Measurements from ENCODE around the gene USP6NL.
A peak's percentile ranks its signal among the peaks of the same experiment; 100 is the strongest.

USP6NL gene

DNA sequence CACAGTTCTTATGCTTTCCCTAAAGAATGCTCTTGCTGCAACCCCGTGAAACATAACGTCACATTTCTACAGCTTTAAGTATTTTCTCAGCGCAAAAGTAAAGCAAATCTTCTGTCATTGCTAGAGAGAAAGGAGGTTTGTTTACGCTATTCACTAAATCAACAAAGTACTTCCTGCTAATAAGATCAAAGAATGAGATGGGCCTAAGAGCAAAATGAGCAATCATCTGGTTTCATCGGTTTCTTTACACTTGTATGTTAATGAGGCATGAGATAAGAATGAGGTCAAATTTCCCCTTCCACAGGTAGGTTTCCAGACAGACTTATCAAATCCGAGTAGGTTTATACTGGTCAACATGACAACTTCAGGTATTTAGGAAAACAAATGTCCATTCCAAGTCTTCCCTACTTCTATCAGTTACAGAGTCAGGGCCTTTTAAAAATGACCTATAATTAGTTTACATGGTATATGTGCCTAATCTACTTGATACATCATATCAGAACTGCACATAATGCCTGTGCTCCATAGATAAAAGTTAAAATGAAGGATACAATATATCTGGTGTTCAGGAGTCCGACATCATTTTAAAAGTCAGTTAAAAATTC, 8.4 kb downstream of the USP6NL start:
- no peaks in the 10 kb centered on the region for H3K27me3 ChIP-seq (ENCODE audit: insufficient read depth, low read length, poor library complexity, severe bottlenecking)
- H3K4me3 ChIP-seq (ENCODE audit: low read length, poor library complexity, severe bottlenecking) = no peak overlapping the region
- peaks cover 3% of the 10 kb centered on the region; the same call in 1 of the 2 replicates for H3F3A ChIP-seq (ENCODE audit: low read depth)
- TF ChIP-seq, protein P1, sequence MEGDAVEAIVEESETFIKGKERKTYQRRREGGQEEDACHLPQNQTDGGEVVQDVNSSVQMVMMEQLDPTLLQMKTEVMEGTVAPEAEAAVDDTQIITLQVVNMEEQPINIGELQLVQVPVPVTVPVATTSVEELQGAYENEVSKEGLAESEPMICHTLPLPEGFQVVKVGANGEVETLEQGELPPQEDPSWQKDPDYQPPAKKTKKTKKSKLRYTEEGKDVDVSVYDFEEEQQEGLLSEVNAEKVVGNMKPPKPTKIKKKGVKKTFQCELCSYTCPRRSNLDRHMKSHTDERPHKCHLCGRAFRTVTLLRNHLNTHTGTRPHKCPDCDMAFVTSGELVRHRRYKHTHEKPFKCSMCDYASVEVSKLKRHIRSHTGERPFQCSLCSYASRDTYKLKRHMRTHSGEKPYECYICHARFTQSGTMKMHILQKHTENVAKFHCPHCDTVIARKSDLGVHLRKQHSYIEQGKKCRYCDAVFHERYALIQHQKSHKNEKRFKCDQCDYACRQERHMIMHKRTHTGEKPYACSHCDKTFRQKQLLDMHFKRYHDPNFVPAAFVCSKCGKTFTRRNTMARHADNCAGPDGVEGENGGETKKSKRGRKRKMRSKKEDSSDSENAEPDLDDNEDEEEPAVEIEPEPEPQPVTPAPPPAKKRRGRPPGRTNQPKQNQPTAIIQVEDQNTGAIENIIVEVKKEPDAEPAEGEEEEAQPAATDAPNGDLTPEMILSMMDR (conservative IDR thresholded peaks at IDR 0.05; ENCODE audit: low read length) = no peak
- TF ChIP-seq EZH2phosphoT487 (IDR thresholded peaks at IDR 0.05; ENCODE audit: borderline replicate concordance) = no peak
- peaks cover 35% of the 10 kb centered on the region for H3K4me1 ChIP-seq (ENCODE audit: insufficient read depth, low read length, poor library complexity, severe bottlenecking)
- H3K36me3 ChIP-seq (ENCODE audit: insufficient read depth, low read length) = no peaks in the 10 kb centered on the region
- H3K4me2 ChIP-seq (ENCODE audit: low read depth, low read length, poor library complexity, severe bottlenecking) = peak overlapping the region; percentile 26
- H3K9me3 ChIP-seq (ENCODE audit: insufficient read depth, low read depth, low read length) = peaks cover 9% of the 10 kb centered on the region; the same call in 1 of the 2 replicates
- no peaks in the 10 kb centered on the region for H3K9me2 ChIP-seq (replicated peaks; ENCODE audit: low read depth, low read length)
- peaks cover 92% of the 10 kb centered on the region for H3K79me2 ChIP-seq (ENCODE audit: insufficient read depth, low read length)
- no peak overlapping the region for H2AFZ ChIP-seq (ENCODE audit: low read length)
- no peak overlapping the region for H3K9ac ChIP-seq (ENCODE audit: low read depth, low read length, poor library complexity, severe bottlenecking)
- H4K20me1 ChIP-seq (ENCODE audit: insufficient read depth, low read length, poor library complexity, severe bottlenecking) = peaks cover 8% of the 10 kb centered on the region

DNA sequence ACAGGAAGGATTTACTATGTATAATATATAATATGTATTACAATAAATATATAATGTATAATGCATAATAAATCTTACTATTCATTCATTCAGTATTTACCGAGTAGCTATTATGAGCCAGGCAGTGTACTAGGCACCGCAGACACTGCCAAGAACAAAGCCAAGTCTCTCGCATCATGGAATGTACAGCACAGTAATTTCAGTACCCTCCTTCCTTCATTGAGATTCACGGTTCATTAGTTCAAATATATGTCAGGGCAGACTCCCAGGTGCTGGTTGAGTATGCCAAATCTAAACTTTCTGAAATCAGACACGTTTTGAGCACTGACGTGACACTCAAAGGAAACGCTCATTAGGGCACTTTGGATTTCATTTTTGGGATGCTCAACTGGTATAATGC, 9.1 kb downstream of the USP6NL start:
- Histone ChIP-seq H3K79me2 (ENCODE audit: insufficient read depth, low read length) (peaks cover 88% of the 10 kb centered on the region), H3K27me3 (ENCODE audit: insufficient read depth, low read length, poor library complexity, severe bottlenecking) (no peaks in the 10 kb centered on the region), H3K4me2 (ENCODE audit: low read depth, low read length, poor library complexity, severe bottlenecking) (no peak overlapping the region), H3F3A (ENCODE audit: low read depth) (peaks cover 3% of the 10 kb centered on the region; the same call in 1 of the 2 replicates), H4K20me1 (ENCODE audit: insufficient read depth, low read length, poor library complexity, severe bottlenecking) (peaks cover 8% of the 10 kb centered on the region), H3K9me2 (replicated peaks; ENCODE audit: low read depth, low read length) (no peaks in the 10 kb centered on the region), H3K9me3 (ENCODE audit: insufficient read depth, low read depth, low read length) (peaks cover 9% of the 10 kb centered on the region; the same call in 1 of the 2 replicates), H3K9ac (ENCODE audit: low read depth, low read length, poor library complexity, severe bottlenecking) (no peak overlapping the region), H3K4me1 (ENCODE audit: insufficient read depth, low read length, poor library complexity, severe bottlenecking) (peaks cover 30% of the 10 kb centered on the region), H3K36me3 (ENCODE audit: insufficient read depth, low read length) (no peaks in the 10 kb centered on the region), H3K4me3 (ENCODE audit: low read length, poor library complexity, severe bottlenecking) (no peak overlapping the region), H2AFZ (ENCODE audit: low read length) (no peak overlapping the region)
- no peak for TF ChIP-seq EZH2phosphoT487 (IDR thresholded peaks at IDR 0.05; ENCODE audit: borderline replicate concordance)
- TF ChIP-seq, protein P1 (conservative IDR thresholded peaks at IDR 0.05; ENCODE audit: low read length) = no peak

DNA sequence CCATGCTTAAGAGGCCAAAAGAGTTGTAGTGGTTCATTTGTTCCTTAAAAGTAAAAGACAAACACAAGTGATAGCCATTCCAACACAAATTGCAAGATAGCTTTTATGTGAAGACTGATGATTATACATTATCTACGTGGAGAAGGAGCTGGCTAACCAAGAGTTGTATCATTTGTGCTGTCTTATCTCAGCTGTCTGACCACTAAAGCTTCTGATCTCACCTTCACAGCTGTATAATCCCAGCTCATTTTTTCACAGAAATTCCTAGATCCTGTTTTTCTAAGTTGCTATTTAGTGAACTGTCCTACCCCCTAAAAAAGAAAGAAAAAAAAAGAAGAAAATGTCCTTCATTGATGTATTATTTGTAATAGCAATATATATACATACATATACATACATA, 9.8 kb downstream of the USP6NL start:
- Histone ChIP-seq H3K79me2 (ENCODE audit: insufficient read depth, low read length) (peaks cover 87% of the 10 kb centered on the region), H3K9ac (ENCODE audit: low read depth, low read length, poor library complexity, severe bottlenecking) (no peak overlapping the region), H2AFZ (ENCODE audit: low read length) (no peak overlapping the region), H3K4me3 (ENCODE audit: low read length, poor library complexity, severe bottlenecking) (no peak overlapping the region), H3K9me2 (replicated peaks; ENCODE audit: low read depth, low read length) (no peaks in the 10 kb centered on the region), H3K36me3 (ENCODE audit: insufficient read depth, low read length) (no peaks in the 10 kb centered on the region), H3K4me1 (ENCODE audit: insufficient read depth, low read length, poor library complexity, severe bottlenecking) (peaks cover 24% of the 10 kb centered on the region), H3K27me3 (ENCODE audit: insufficient read depth, low read length, poor library complexity, severe bottlenecking) (no peaks in the 10 kb centered on the region), H3K9me3 (ENCODE audit: insufficient read depth, low read depth, low read length) (peaks cover 9% of the 10 kb centered on the region; the same call in 1 of the 2 replicates), H4K20me1 (ENCODE audit: insufficient read depth, low read length, poor library complexity, severe bottlenecking) (peaks cover 8% of the 10 kb centered on the region), H3K4me2 (ENCODE audit: low read depth, low read length, poor library complexity, severe bottlenecking) (no peak overlapping the region), H3F3A (ENCODE audit: low read depth) (peaks cover 3% of the 10 kb centered on the region; the same call in 1 of the 2 replicates)
- no peak for TF ChIP-seq EZH2phosphoT487 (IDR thresholded peaks at IDR 0.05; ENCODE audit: borderline replicate concordance)
- TF ChIP-seq, protein P1 (conservative IDR thresholded peaks at IDR 0.05; ENCODE audit: low read length) = no peak
